Measurements from ENCODE around the gene DOCK7.

GRCh38 chr1:62691062-62691844, 3.1 kb upstream of the DOCK7 start:
- no peak for TF ChIP-seq CTCF (IDR thresholded peaks at IDR 0.05)
- no peak for TF ChIP-seq POLR2A (IDR thresholded peaks at IDR 0.05)
